ENCODE data around the gene VPS11.

The VPS11 gene

GRCh38 chr11:119103793-119104192 is 36.2 kb downstream of the VPS11 start:
- no peak for TF ChIP-seq CTCF (IDR thresholded peaks at IDR 0.05; ENCODE audit: low read length, missing control alignments)
- DNase-seq (ENCODE audit: low read depth), result no peak

GRCh38 chr11:119106564-119107537 is 39.2 kb downstream of the VPS11 start, which contains the start of gene C2CD2L:
Gene C2CD2L, plus strand, starts transcription at chr11:119107344. Its CDS starts 398 bp downstream, at chr11:119107742.
- H3K4me3 ChIP-seq (replicated peaks; ENCODE audit: low read depth, low read length), result peak within 1 kb of the TSS; percentile 66
- peak; percentile 91 for DNase-seq (ENCODE audit: low read depth)
- TF ChIP-seq CTCF (IDR thresholded peaks at IDR 0.05; ENCODE audit: low read length, missing control alignments), result no peak

More at GRCh38 chr11:119103793-119104192, 36.2 kb downstream of the VPS11 start:
- H3K4me3 ChIP-seq (replicated peaks; ENCODE audit: low read depth, low read length), result no peak overlapping the region

DNA sequence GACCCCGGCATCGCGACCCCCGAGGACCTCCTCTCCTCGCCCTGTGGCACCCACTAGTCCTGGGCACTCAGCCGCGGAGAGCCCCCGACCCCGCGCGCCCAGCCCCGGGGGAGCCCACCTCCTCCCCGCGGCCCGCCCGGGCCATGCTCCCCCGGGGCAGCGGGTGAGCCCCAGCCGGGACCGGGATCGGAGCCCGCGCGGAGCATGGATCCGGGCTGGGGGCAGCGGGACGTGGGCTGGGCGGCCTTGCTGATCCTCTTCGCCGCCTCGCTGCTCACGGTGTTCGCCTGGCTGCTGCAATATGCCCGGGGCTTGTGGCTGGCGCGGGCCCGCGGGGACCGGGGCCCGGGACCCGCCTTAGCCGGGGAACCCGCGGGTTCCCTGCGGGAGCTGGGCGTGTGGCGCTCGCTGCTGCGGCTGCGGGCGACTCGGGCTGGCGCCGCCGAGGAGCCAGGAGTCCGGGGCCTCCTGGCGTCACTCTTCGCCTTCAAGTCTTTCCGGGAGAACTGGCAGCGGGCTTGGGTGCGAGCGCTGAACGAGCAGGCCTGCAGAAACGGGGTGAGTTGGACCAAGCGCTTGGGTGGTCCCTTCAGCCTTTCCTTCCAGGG is 40.0 kb downstream of the VPS11 start:
- peak overlapping the region; percentile 66 for H3K4me3 ChIP-seq (replicated peaks; ENCODE audit: low read depth, low read length)
- DNase-seq (ENCODE audit: low read depth), result no peak
- TF ChIP-seq CTCF (IDR thresholded peaks at IDR 0.05; ENCODE audit: low read length, missing control alignments), result no peak

DNA sequence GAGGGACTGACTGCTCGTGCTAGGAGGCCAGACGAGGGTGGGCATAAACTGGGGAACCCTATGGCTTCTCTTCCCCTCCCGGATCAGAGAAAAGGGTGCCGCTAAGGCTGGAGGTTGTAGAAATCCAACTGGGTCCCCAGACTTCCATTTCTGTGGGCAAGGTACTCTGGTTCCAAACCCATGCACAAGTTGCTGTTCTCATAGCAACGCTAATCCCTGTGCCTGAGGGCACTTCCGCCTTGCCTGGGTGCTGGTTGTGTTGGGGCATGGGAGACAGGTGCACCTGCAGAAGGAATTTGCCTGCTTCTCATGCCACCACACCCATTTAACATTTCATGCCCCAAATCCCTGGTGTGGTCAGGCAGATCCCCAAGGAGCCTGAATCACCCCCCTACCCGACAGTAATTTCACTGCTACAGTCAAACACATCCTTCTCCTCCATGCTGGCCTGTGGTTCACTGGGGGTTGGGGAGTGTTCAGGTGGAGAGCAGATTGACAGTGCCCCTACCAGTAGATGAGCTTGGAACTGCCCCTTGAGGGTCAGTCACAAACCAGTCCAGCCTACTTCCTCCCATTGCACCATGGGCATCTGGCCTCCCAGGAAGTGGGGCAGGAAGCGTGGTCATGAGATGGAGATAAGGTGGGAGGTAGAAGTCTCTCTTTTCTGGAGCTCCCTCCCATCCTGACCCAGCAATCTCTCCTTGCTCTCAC is 40.7 kb downstream of the VPS11 start:
- DNase-seq (ENCODE audit: low read depth), result peak; percentile 64
- TF ChIP-seq CTCF (IDR thresholded peaks at IDR 0.05; ENCODE audit: low read length, missing control alignments), result no peak

DNA sequence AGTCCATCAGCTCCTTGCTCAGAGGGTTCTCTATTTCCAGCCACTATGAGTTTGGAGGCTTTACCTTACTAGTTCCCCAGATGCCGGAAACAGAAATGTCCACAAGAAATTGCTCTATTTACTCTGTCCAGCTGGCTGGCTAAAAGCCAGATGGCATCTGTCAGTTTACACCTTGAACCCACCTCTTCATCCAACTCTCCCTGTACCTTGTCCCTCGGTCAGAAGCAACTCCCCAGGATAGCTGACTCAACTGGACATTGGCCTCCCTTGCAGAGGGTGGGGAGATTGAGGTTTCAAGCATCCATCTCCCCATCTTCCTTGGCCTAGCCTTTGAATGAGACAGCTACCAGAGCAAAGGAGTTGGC is 41.2 kb downstream of the VPS11 start:
- TF ChIP-seq CTCF (IDR thresholded peaks at IDR 0.05; ENCODE audit: low read length, missing control alignments), result no peak
- DNase-seq (ENCODE audit: low read depth), result no peak
- H3K4me3 ChIP-seq (replicated peaks; ENCODE audit: low read depth, low read length), result peak overlapping the region; percentile 66

More for the DNA sequence above, 40.7 kb downstream of the VPS11 start:
- peak overlapping the region; percentile 66 for H3K4me3 ChIP-seq (replicated peaks; ENCODE audit: low read depth, low read length)

GRCh38 chr11:119109843-119110242 is 42.2 kb downstream of the VPS11 start:
- H3K4me3 ChIP-seq (replicated peaks; ENCODE audit: low read depth, low read length), result no peak overlapping the region
- TF ChIP-seq CTCF (IDR thresholded peaks at IDR 0.05; ENCODE audit: low read length, missing control alignments), result no peak
- no peak for DNase-seq (ENCODE audit: low read depth)

All from fibroblast of pulmonary artery (primary cell).